OCI-LY7 (cell line): ENCODE measurements around the gene FUT8.

ENCODE experiments used
- EZH2phosphoT487 ChIP-seq: fragments of 200-600 bp; sonication (generic); IDR thresholded peaks from 2 replicates; pipeline ENCODE4 v1.6.1; 2018; ENCODE audit warnings: low read depth, borderline replicate concordance, mild to moderate bottlenecking, mixed run types, antibody characterized with exemption, low read length, moderate library complexity, mixed read lengths
- TF ChIP-seq, protein P1 (sequence below): fragments of 200-600 bp; sonication (generic); conservative IDR thresholded peaks from 2 replicates; pipeline ENCODE4 v1.5.1; 2014; ENCODE audit warnings: mild to moderate bottlenecking, antibody characterized with exemption, low read length, moderate library complexity, mixed read lengths

DNA sequence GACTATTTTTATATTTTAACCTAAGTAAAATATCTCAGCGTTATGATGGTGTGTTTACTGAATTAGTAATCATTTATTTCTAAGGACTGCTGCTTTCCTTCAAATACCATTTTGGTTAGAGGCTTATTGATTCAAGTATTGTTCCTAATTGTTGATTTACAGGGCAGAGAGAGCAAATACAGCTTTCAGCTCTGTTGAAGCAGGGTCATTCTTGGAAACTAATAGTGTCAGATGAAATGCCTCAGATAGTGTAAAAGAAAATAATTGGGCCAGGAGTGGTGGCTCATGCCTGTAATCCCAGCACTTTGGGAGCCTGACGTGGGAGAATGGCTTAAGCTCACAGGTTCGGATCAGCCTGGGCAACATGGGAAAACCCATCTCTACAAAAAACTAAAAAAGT lies 249.3 kb downstream of the FUT8 start:
- TF ChIP-seq, protein P1, sequence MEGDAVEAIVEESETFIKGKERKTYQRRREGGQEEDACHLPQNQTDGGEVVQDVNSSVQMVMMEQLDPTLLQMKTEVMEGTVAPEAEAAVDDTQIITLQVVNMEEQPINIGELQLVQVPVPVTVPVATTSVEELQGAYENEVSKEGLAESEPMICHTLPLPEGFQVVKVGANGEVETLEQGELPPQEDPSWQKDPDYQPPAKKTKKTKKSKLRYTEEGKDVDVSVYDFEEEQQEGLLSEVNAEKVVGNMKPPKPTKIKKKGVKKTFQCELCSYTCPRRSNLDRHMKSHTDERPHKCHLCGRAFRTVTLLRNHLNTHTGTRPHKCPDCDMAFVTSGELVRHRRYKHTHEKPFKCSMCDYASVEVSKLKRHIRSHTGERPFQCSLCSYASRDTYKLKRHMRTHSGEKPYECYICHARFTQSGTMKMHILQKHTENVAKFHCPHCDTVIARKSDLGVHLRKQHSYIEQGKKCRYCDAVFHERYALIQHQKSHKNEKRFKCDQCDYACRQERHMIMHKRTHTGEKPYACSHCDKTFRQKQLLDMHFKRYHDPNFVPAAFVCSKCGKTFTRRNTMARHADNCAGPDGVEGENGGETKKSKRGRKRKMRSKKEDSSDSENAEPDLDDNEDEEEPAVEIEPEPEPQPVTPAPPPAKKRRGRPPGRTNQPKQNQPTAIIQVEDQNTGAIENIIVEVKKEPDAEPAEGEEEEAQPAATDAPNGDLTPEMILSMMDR, result no peak
- no peak for TF ChIP-seq EZH2phosphoT487
